BLaER1 treated with 17β-estradiol and CSF1 and Interleukin-3, amounts not matched to agents 10 nM and 100 nM (cell line): Measurements from ENCODE around the gene SETD3.
A peak's percentile ranks its signal among the peaks of the same experiment; 100 is the strongest.

Experiments
- H3K27ac ChIP-seq, 11 experiments: shearing (Covaris generic); formaldehyde crosslinking; 2 replicates each; pipeline ENCODE4 v1.8.1; 2022
- H3K27me3 ChIP-seq, 11 experiments: shearing (Covaris generic); formaldehyde crosslinking; 2 replicates each; pipeline ENCODE4 v1.8.1; 2022
- H3K36me3 ChIP-seq, 11 experiments: shearing (Covaris generic); formaldehyde crosslinking; 2 replicates each; pipeline ENCODE4 v1.8.1; 2022
- H3K4me1 ChIP-seq, 10 experiments: shearing (Covaris generic); formaldehyde crosslinking; 2 replicates each; pipeline ENCODE4 v1.8.1; 2022
- H3K4me2 ChIP-seq, 11 experiments: shearing (Covaris generic); formaldehyde crosslinking; 2 replicates each; pipeline ENCODE4 v1.8.1; 2022
- H3K4me3 ChIP-seq, 10 experiments: shearing (Covaris generic); formaldehyde crosslinking; 2 replicates each; pipeline ENCODE4 v1.8.1; 2022
- H3K9ac ChIP-seq, 11 experiments: shearing (Covaris generic); formaldehyde crosslinking; 2 replicates each; pipeline ENCODE4 v1.8.1; 2022
- H3K9me3 ChIP-seq, 11 experiments: shearing (Covaris generic); formaldehyde crosslinking; replicated peaks in 1 of 11; 2 replicates each; pipeline ENCODE4 v1.8.1; 2022
- H4K20me1 ChIP-seq, 11 experiments: shearing (Covaris generic); formaldehyde crosslinking; 2 replicates each; pipeline ENCODE4 v1.8.1; 2022
- Cebpa-rat ChIP-seq, 11 experiments: shearing (Covaris generic); IDR thresholded peaks; 2 replicates each; pipeline ENCODE4 v1.8.1; 2022

SETD3 gene

DNA sequence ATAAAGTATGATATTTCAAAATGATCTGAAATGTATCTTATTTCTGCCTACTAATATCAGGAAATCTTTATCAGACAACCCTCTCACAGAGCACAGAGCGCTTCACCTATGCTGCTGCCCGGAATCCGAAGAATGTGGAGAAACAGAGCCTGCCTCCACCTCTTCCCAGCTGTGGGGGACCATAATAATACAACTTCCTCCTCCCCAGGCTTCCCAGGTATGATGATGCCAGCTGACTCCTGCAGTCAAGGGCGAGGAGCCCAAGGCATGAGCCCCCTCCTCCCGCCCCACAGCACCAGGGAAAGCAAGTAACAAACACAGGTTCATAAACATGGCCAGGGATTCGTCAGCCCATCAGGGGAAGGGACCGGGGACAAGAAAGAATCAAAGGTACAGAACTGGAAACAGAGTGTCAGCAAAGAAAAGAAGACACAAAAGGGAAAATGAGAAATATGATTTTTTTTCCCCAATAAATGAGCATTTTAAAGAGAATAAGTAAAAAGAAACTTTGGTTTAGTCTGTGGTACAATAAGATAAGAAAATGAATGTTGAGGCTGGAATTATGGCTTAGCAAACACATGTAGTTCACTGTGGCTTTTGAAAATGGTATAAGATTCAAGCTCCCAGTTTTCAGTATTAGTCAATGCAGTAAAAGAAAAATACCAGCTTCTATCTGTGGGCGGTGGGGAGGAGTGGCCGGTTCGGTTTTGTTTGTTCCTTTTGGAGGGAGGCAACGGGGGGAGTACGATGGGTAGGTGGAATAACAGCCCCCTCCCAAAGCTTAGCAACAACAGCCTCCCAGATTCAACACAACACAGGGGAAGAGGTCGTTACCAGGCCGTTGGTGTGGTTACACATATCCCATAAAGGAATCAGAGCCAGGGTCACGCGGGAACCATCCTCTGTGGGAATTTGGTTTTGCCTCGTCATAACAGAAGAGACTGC is 68.3 kb downstream of the SETD3 start:
- no peak overlapping the region; a peak in 1 of 22 replicates for H3K9ac ChIP-seq
- no peaks in the 10 kb centered on the region for H3K27me3 ChIP-seq
- H3K36me3 ChIP-seq: peaks cover 61 to 86% (median 75%) of the 10 kb centered on the region in 11 experiments
- no peak for TF ChIP-seq Cebpa-rat (IDR thresholded peaks at IDR 0.05)
- peaks cover 16 to 63% (median 42%) of the 10 kb centered on the region in 11 experiments; a peak in 19 of 22 replicates for H4K20me1 ChIP-seq
- H3K4me1 ChIP-seq: peaks cover 0 to 3% (median 0%) of the 10 kb centered on the region in 10 experiments; a peak in 2 of 20 replicates
- no peak overlapping the region for H3K4me3 ChIP-seq
- H3K9me3 ChIP-seq: no peaks in the 10 kb centered on the region
- no peak overlapping the region for H3K27ac ChIP-seq
- H3K4me2 ChIP-seq: no peak overlapping the region

DNA sequence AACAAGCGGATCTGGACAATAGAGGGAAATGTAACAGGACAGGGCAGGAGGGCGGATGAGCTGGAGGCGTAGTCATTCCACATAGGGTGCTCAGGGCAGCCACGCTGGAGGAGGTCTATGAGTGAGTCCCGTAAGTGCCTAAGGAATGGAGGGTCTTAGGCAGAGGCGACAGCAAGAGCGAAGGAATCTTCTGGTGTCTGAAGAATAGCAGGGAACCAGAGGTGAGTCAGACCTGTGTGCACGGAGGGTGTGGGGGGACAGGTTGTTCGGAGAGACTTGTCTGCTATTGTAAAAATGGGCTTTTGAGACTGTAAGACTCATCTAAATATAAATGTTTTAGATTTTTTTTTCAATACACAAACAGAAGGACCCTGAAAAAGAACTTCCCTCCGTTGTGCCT is 70.6 kb downstream of the SETD3 start:
- Histone ChIP-seq H3K9me3 (no peaks in the 10 kb centered on the region), H3K4me1 (no peaks in the 10 kb centered on the region), H4K20me1 (peaks cover 9 to 46% (median 36%) of the 10 kb centered on the region in 11 experiments; a peak in 14 of 22 replicates), H3K4me2 (no peak overlapping the region), H3K4me3 (no peak overlapping the region), H3K27ac (no peak overlapping the region), H3K27me3 (no peaks in the 10 kb centered on the region), H3K36me3 (peaks cover 83 to 100% (median 96%) of the 10 kb centered on the region in 11 experiments), H3K9ac (no peak overlapping the region)
- no peak for TF ChIP-seq Cebpa-rat (IDR thresholded peaks at IDR 0.05)

DNA sequence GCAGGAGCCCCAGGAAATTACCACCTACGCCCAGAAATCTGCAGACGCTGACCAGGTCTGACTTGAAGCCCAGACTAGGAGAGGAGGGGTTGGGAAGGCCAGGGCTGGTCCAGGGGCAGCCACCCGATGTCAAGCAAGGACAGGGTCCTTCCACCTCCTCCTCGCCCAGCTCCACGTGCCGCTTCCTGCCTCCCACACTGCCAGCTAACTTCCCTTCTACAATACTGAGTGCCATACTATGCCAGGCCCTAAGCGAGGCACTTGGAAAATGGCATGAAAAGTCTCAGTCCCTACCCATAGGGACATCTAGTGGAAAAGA is 71.7 kb downstream of the SETD3 start:
- TF ChIP-seq Cebpa-rat (IDR thresholded peaks at IDR 0.05): no peak
- Histone ChIP-seq H3K36me3 (peaks cover 88 to 100% (median 98%) of the 10 kb centered on the region in 11 experiments), H3K4me3 (no peak overlapping the region), H4K20me1 (peaks cover under 1 to 38% (median 29%) of the 10 kb centered on the region in 11 experiments; a peak in 13 of 22 replicates), H3K27me3 (no peaks in the 10 kb centered on the region), H3K9me3 (no peaks in the 10 kb centered on the region), H3K27ac (no peak overlapping the region), H3K4me1 (no peaks in the 10 kb centered on the region), H3K4me2 (no peak overlapping the region), H3K9ac (0 out of 22 replicates have a peak overlapping the region, but pooled peaks of 1 of the 11 experiments have one; percentile 4)

DNA sequence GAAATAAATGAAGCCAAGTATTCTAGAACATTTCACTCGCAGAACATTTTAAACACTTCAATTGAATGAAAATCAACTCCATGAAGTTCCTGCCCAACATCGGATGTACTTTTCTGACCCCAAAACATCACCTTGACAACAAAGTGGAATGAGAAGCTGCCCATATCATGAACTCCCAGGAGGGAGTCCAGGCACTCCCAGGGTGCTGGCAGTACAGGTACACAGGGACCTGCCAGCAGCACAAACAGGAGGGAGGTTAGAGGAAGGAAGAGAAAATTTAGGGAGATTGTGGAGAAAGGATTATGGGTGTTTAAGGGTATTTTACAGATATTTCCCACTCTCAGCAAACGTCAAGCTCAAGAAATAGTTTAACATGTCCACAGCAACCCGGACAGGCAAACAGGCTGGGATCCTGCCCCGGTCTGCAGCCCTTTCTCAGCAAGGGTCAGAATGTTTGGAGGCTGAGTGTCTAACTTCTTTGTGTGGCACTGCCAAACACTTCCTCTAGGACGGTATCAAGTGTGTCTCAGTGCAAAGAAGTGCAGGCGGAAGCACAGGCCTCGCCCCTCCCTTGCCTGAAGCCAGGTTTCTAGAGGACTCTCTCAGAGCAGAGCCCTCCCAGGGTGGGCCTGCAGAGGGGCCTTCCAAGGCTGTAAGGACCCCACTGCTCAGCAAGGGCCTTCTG is 72.2 kb downstream of the SETD3 start:
- Histone ChIP-seq H4K20me1 (peaks cover 0 to 34% (median 24%) of the 10 kb centered on the region in 11 experiments; a peak in 11 of 22 replicates), H3K9me3 (no peaks in the 10 kb centered on the region), H3K4me1 (no peaks in the 10 kb centered on the region), H3K4me2 (no peak overlapping the region), H3K4me3 (no peak overlapping the region), H3K27ac (no peak overlapping the region), H3K27me3 (no peaks in the 10 kb centered on the region), H3K9ac (0 out of 22 replicates have a peak overlapping the region, but pooled peaks of 1 of the 11 experiments have one; percentile 4), H3K36me3 (peaks cover 88 to 100% (median 97%) of the 10 kb centered on the region in 11 experiments)
- no peak for TF ChIP-seq Cebpa-rat (IDR thresholded peaks at IDR 0.05)

DNA sequence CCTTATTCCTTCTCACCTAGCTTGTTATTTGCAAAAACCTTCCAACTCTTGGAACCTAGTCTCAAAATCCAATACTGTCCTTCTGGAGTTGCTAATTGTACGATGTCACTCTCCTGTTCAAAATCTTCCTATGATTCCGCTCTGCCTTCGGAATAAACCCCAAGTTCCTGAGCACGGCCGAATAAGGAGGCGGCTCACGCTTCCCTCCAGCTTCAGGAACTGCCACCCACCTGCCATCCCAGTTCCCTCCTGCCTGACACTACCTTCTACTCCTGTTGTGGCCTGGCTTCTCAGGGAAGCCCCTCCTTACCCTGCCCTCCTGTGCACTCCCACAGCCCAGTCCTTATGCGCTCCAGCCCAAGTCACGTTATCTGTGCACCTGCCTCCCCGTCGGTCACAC is 73.2 kb downstream of the SETD3 start:
- H3K9ac ChIP-seq: no peak overlapping the region
- peaks cover 86 to 100% (median 96%) of the 10 kb centered on the region in 11 experiments for H3K36me3 ChIP-seq
- no peak overlapping the region for H3K27ac ChIP-seq
- no peaks in the 10 kb centered on the region for H3K9me3 ChIP-seq
- peaks cover 0 to 7% (median 4%) of the 10 kb centered on the region in 10 experiments; a peak in 15 of 20 replicates for H3K4me1 ChIP-seq
- H3K27me3 ChIP-seq: no peaks in the 10 kb centered on the region
- H4K20me1 ChIP-seq: peaks cover 0 to 35% (median 21%) of the 10 kb centered on the region in 11 experiments; a peak in 11 of 22 replicates
- no peak for TF ChIP-seq Cebpa-rat (IDR thresholded peaks at IDR 0.05)
- H3K4me3 ChIP-seq: no peak overlapping the region
- no peak overlapping the region for H3K4me2 ChIP-seq

DNA sequence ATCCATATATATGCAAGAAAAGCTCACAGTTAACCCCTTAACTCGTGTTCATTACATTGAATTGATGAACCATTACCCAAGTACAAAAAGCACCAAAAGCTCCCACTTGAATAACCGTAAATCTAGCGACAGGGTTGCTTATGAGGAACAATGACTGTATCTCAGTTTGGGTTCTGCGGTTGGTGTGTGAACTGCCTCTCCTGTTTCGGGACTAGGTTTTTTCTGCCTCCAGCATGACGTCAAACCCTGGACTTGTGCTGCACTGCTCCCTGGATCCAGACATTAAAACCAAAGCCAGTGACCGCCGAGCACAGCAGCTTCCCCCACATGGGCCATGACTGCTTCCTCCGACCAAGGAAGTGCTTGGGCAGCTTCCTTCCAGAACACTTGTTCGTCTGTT is 77.7 kb downstream of the SETD3 start:
- no peaks in the 10 kb centered on the region for H3K9me3 ChIP-seq
- peaks cover 76 to 99% (median 90%) of the 10 kb centered on the region in 11 experiments for H3K36me3 ChIP-seq
- H3K4me2 ChIP-seq: no peak overlapping the region
- H3K4me3 ChIP-seq: no peak overlapping the region
- no peak overlapping the region for H3K9ac ChIP-seq
- peaks cover 8 to 21% (median 13%) of the 10 kb centered on the region in 10 experiments; a peak in 18 of 20 replicates for H3K4me1 ChIP-seq
- H3K27ac ChIP-seq: no peak overlapping the region
- peaks cover 0 to 27% (median 14%) of the 10 kb centered on the region in 11 experiments; a peak in 12 of 22 replicates for H4K20me1 ChIP-seq
- no peak for TF ChIP-seq Cebpa-rat (IDR thresholded peaks at IDR 0.05)
- H3K27me3 ChIP-seq: no peaks in the 10 kb centered on the region

DNA sequence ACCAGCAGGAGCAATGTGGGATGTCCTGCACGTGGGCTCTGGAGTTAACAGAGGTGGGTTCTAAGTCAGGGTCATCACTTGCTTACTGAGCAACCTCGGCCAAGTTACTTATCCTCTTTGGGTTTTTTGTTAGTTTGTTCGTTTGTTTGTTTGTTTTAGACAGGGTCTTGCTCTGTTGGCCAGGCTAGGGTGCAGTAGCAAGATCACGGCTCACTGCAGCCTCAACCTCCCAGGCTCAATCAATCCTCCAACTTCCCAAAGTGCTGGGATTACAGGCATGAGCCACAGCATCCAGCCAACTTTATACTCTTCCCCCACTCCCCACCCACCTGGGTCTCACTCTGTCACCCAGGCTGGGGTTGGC is 78.4 kb downstream of the SETD3 start:
- no peaks in the 10 kb centered on the region for H3K9me3 ChIP-seq
- H3K27ac ChIP-seq: 0 out of 22 replicates have a peak overlapping the region, but pooled peaks of 1 of the 11 experiments have one; percentile 20
- no peaks in the 10 kb centered on the region for H3K27me3 ChIP-seq
- H3K4me1 ChIP-seq: peaks cover 8 to 21% (median 13%) of the 10 kb centered on the region in 10 experiments; a peak in 18 of 20 replicates
- H3K4me2 ChIP-seq: peak overlapping the region in 8 of 11 experiments; percentile 38 to 68 (median 62); a peak in 17 of 22 replicates
- H4K20me1 ChIP-seq: peaks cover 0 to 25% (median 11%) of the 10 kb centered on the region in 11 experiments; a peak in 11 of 22 replicates
- no peak for TF ChIP-seq Cebpa-rat (IDR thresholded peaks at IDR 0.05)
- H3K4me3 ChIP-seq: no peak overlapping the region
- no peak overlapping the region for H3K9ac ChIP-seq
- H3K36me3 ChIP-seq: peaks cover 76 to 99% (median 90%) of the 10 kb centered on the region in 11 experiments

DNA sequence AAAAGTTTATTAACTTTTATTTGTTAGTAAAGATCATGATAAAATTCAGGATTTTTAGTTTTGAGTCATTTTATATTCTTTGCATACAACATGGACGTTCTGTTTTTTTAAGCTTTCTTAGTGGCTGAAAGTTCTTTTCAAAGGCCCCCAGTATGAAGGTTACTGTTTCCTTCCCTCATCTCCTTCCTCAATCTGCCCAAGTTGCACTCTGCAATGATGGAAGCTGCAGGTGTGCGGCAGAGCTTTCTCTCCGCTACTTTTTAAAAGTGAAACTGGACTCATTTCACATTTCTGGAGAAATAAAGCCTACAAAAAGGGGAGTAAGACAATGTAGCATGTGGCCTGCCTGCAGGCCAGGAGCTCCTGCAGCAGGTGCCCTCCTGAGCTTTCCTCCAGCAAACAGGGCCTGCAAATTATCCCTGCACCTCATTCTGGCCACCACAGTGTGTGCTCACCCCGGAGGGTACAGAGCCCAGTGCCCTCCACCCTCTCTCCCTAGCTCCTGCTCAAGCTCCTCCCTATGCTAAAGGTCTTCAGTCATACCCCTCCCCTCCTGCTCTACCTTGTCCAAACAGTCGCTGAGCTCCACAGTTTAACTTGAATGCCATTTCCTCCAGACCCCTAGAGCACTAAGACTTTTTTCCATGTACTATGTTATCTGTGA is 78.9 kb downstream of the SETD3 start:
- peak overlapping the region in 1 of 11 experiments; percentile 4; a peak in 1 of 22 replicates for H3K9ac ChIP-seq
- no peak for TF ChIP-seq Cebpa-rat (IDR thresholded peaks at IDR 0.05)
- H3K9me3 ChIP-seq: no peaks in the 10 kb centered on the region
- H3K27ac ChIP-seq: 0 out of 22 replicates have a peak overlapping the region, but pooled peaks of 1 of the 11 experiments have one; percentile 20
- H3K4me2 ChIP-seq: peak overlapping the region in 10 of 11 experiments; percentile 27 to 68 (median 59); a peak in 18 of 22 replicates
- peaks cover 76 to 99% (median 90%) of the 10 kb centered on the region in 11 experiments for H3K36me3 ChIP-seq
- H4K20me1 ChIP-seq: peaks cover 0 to 29% (median 11%) of the 10 kb centered on the region in 11 experiments; a peak in 11 of 22 replicates
- no peaks in the 10 kb centered on the region for H3K27me3 ChIP-seq
- H3K4me1 ChIP-seq: peaks cover 8 to 21% (median 13%) of the 10 kb centered on the region in 10 experiments; a peak in 18 of 20 replicates
- H3K4me3 ChIP-seq: no peak overlapping the region
